Placental epithelial cell (primary cell): ENCODE results near the gene NMBR. TPM values are rescaled to one million over a fixed set of nuclear protein-coding genes. Genes with fewer than 3 reads are reported as not detected.

ENCODE experiments used
- total RNA-seq: library from RNA; depleted of rRNA; stranded (reverse); fragments of >200 nt; gene quantifications from 2 replicates; pipeline ENCODE4 v1.2.3, GENCODE V29; 2012

The NMBR gene
- total RNA-seq = 0.11 TPM in 1 of 2 replicates, not detected in the other

DNA sequence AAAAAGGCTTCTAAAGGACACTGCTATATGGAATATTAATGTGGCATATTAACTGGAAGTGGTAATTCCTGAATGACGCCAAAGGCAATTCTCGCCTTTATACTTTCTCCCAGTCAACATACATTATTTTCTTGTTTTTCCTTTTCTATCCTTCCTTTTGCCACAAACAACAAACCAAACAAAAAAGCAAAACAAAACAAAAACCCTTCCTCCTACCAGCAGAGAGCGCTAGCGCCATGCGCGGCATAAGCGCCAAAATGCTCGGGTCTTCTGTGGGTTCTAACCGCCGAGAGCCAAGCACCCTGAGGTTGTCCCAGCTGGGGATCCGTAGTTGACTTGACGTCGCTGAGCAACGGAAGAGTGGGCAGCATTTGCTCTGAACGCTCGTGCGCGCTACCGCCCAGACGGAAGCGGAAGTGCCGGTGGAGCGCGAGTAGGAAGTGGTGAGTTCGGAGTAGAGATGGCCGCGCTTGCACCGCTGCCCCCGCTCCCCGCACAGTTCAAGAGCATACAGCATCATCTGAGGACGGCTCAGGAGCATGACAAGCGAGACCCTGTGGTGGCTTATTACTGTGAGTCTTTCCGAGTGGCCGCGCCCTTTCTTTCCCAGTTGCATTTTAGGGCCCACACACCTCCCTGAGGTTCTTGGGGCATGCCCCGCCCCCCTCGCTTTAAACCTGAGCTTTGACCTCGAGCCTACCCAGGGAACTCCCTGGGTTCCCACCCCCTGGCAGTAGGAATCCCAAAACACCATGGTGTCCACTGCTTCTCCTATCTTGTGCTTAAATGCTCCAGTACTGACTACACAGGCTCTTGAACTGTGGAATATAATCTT is at the start of gene NMBR, which contains the start of gene VTA1:
TSS of gene NMBR (minus strand) at position 295 of the 835 bp plus-strand sequence. CDS start 58,464 bp downstream, outside the sequence.
TSS of gene VTA1 (plus strand) at position 436 of the 835 bp plus-strand sequence. CDS start at position 461, 25 bp downstream.

DNA sequence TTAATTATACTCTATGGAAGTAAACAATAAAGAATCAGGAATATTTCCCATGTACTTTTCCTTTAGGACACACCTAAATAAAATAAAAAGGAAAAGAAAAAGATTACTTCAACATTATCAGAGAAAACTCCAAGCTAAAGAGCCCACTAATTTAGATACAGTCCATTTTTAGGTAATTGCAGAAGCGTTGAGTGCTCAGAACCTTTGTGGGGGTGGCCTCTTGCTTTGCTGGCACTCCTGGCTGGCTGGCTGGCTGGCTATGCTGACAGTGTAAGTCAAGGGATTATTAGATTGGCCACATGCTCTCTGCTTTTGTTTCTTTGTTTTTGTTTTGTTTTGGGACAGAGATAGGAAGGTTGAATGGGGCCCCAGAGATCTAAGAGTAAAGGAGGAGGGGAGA is 14.3 kb downstream of the NMBR start, which contains the start of gene GJE1:
TSS of gene GJE1 (plus strand) at position 301 of the 400 bp plus-strand sequence. CDS start 234 bp downstream, outside the sequence.

Other genes with a start within 250 kb of the NMBR start
- not detected in 2 replicates for gene GJE1, start 14.2 kb downstream of the NMBR start, total RNA-seq
- 49.9 and 97.5 TPM in 2 replicates for gene VTA1, start 141 bp upstream of the NMBR start, total RNA-seq
- gene ADGRG6, start 154.9 kb upstream of the NMBR start, total RNA-seq = 107 and 120 TPM in 2 replicates